SK-MEL-5 (cell line): ENCODE data around the gene TBCC. TPM values are rescaled to one million over a fixed set of nuclear protein-coding genes. Genes with fewer than 3 reads are reported as not detected.
"Not testable (repeated sequence)": the region's sequence is repeated elsewhere in the genome, so short reads cannot be mapped to it uniquely, and the experiment has no call there.

ENCODE experiments used
- DNase-seq: peaks from one replicate; pipeline ENCODE4 v3.0.0-alpha.2; 2016; ENCODE audit warnings: low read depth, low spot score
- in situ Hi-C: cut with HindIII; loops from 2 replicates; pipeline ENCODE4 v1.10.0; 2016; ENCODE audit warnings: low sequenced_read_pairs, high pct_unique_total_duplicates, low pct_unique_long_range_greater_than_20kb
- total RNA-seq: library from RNA; depleted of rRNA; stranded (reverse); fragments of >200 nt; shearing (Covaris generic); gene quantifications from 2 replicates; pipeline ENCODE4 v1.2.3, GENCODE V29; 2014; rRNA removed

The TBCC gene
- total RNA-seq, 1 experiment from 2014 or later, result 37.9 TPM

- DNase-seq, result no peak
- in situ Hi-C loops, result no loop called here
Observed at GRCh38 chr6:42711930-42712329, 34.0 kb downstream of the TBCC start.

GRCh38 chr6:42710316-42710715 is 35.6 kb downstream of the TBCC start:
- DNase-seq, result no peak
- in situ Hi-C loops, result no loop called here

GRCh38 chr6:42709871-42710270 is 36.0 kb downstream of the TBCC start:
- in situ Hi-C loops, result no loop called here
- DNase-seq, result no peak

- in situ Hi-C loops, result no loop called here
- DNase-seq, result no peak
Observed at GRCh38 chr6:42708096-42708495, 37.8 kb downstream of the TBCC start.

- DNase-seq, result no peak
- in situ Hi-C loops, result no loop called here
Observed at GRCh38 chr6:42707595-42707994, 38.3 kb downstream of the TBCC start.

GRCh38 chr6:42704937-42705374 is 40.9 kb downstream of the TBCC start:
- DNase-seq, result no peak
- in situ Hi-C loops, result no loop called here

- no peak for DNase-seq
- in situ Hi-C loops, result no loop called here
Observed at GRCh38 chr6:42704251-42704936, 41.5 kb downstream of the TBCC start.

GRCh38 chr6:42702786-42703185 is 43.1 kb downstream of the TBCC start:
- DNase-seq, in situ Hi-C loops: not testable (repeated sequence)

- DNase-seq, result peak; percentile 29
- in situ Hi-C loops, result no loop called here
Observed at GRCh38 chr6:42702200-42702599, 43.7 kb downstream of the TBCC start.

- in situ Hi-C loops, result no loop called here
- no peak for DNase-seq
Observed at GRCh38 chr6:42698217-42698616, 47.7 kb downstream of the TBCC start.

GRCh38 chr6:42697268-42697655 is 48.6 kb downstream of the TBCC start:
- DNase-seq, result no peak
- in situ Hi-C loops, result no loop called here

- in situ Hi-C loops, result no loop called here
- no peak for DNase-seq
Observed at GRCh38 chr6:42696526-42697267, 49.2 kb downstream of the TBCC start.

GRCh38 chr6:42694586-42694985 is 51.3 kb downstream of the TBCC start:
- in situ Hi-C loops, result no loop called here
- DNase-seq, result no peak

Other genes starting within 250 kb of the TBCC start
- 17.9 and 19.9 TPM in 2 replicates for gene UBR2, start 182.1 kb downstream of the TBCC start, total RNA-seq
- gene PRPH2, start 23.5 kb downstream of the TBCC start, total RNA-seq, result not detected in 2 replicates
- 5.2 and 5.6 TPM in 2 replicates for gene BICRAL, start 35.9 kb upstream of the TBCC start, total RNA-seq
- gene RPL7L1, start 133.5 kb upstream of the TBCC start, total RNA-seq, result 110 and 112 TPM in 2 replicates
- 6.2 and 9.7 TPM in 2 replicates for gene PTCRA, start 169.9 kb upstream of the TBCC start, total RNA-seq
- 38.6 and 40.1 TPM in 2 replicates for gene CNPY3, start 183.4 kb upstream of the TBCC start, total RNA-seq
- gene GNMT, start 214.7 kb upstream of the TBCC start, total RNA-seq, result 0.34 TPM in 1 of 2 replicates, not detected in the other
- gene PEX6, start 233.1 kb upstream of the TBCC start, total RNA-seq, result 15.2 and 18.4 TPM in 2 replicates
- gene PPP2R5D, start 238.5 kb upstream of the TBCC start, total RNA-seq, result 37.3 and 39.1 TPM in 2 replicates